Measurements from ENCODE around the gene PPT2. TPM values are rescaled to one million over a fixed set of nuclear protein-coding genes. Genes with fewer than 3 reads are reported as not detected.
A peak's percentile ranks its signal among the peaks of the same experiment; 100 is the strongest.

Gene PPT2
- total and polyA plus RNA-seq, 2 of the 13 experiments (the other 11 are each of a cell fraction or from before 2014, with no cell fraction given): 39.2 to 61.8 TPM

GRCh38 chr6:32195902-32196681 is 42.2 kb downstream of the PPT2 start (continued):
- TF ChIP-seq GLI4 (CRISPR knock-in tag; IDR thresholded peaks at IDR 0.05; ENCODE audit: borderline replicate concordance) (peak; percentile 88; the same call in 1 of the 2 replicates), ATM (IDR thresholded peaks at IDR 0.05; ENCODE audit: borderline replicate concordance) (no peak), MBNL3 (CRISPR knock-in tag; conservative IDR thresholded peaks at IDR 0.05) (no peak), STAG1 (CRISPR knock-in tag; IDR thresholded peaks at IDR 0.05) (no peak; the same call in 1 of the 2 replicates), CREBL2 (CRISPR knock-in tag; IDR thresholded peaks at IDR 0.05; ENCODE audit: borderline replicate concordance) (no peak; the same call in 1 of the 2 replicates), ZNF333 (CRISPR knock-in tag; IDR thresholded peaks at IDR 0.05; ENCODE audit: borderline replicate concordance) (no peak; the same call in 1 of the 2 replicates), ZNF7 (CRISPR knock-in tag; IDR thresholded peaks at IDR 0.05) (no peak), CSRNP1 (CRISPR knock-in tag; IDR thresholded peaks at IDR 0.05) (peak; percentile 0; the same call in 1 of the 2 replicates), TMF1 (CRISPR knock-in tag; IDR thresholded peaks at IDR 0.05; ENCODE audit: low read depth) (peak; percentile 56; the same call in 1 of the 2 replicates), PRMT3 (CRISPR knock-in tag; IDR thresholded peaks at IDR 0.05; ENCODE audit: borderline replicate concordance, low read depth) (no peak), DRAP1 (CRISPR knock-in tag; IDR thresholded peaks at IDR 0.05) (no peak), NFIB (CRISPR knock-in tag; IDR thresholded peaks at IDR 0.05; ENCODE audit: borderline replicate concordance) (no peak), ZNF878 (CRISPR knock-in tag; IDR thresholded peaks at IDR 0.05) (peak; percentile 91; the same call in 1 of the 2 replicates), RAD21 (CRISPR knock-in tag; IDR thresholded peaks at IDR 0.05) (peak; percentile 42; the same call in 1 of the 2 replicates), TARDBP (CRISPR knock-in tag; IDR thresholded peaks at IDR 0.05) (peak; percentile 23; the same call in 1 of the 2 replicates), SATB2 (CRISPR knock-in tag; IDR thresholded peaks at IDR 0.05) (no peak), ZNF550 (CRISPR knock-in tag; IDR thresholded peaks at IDR 0.05; ENCODE audit: borderline replicate concordance) (no peak), ZNF335 (CRISPR knock-in tag; IDR thresholded peaks at IDR 0.05) (peak; percentile 96), ARNT (IDR thresholded peaks at IDR 0.05) (no peak), ZNF639 (CRISPR knock-in tag; conservative IDR thresholded peaks at IDR 0.05) (peak; percentile 86), MXD4 (CRISPR knock-in tag; IDR thresholded peaks at IDR 0.05) (peak; percentile 91), ZNF382 (CRISPR knock-in tag; IDR thresholded peaks at IDR 0.05; ENCODE audit: borderline replicate concordance) (no peak), ZNF567 (CRISPR knock-in tag; IDR thresholded peaks at IDR 0.05; ENCODE audit: borderline replicate concordance) (no peak), ZNF101 (CRISPR knock-in tag; IDR thresholded peaks at IDR 0.05; ENCODE audit: borderline replicate concordance, low read depth) (no peak)
- TF ChIP-seq, protein P1, sequence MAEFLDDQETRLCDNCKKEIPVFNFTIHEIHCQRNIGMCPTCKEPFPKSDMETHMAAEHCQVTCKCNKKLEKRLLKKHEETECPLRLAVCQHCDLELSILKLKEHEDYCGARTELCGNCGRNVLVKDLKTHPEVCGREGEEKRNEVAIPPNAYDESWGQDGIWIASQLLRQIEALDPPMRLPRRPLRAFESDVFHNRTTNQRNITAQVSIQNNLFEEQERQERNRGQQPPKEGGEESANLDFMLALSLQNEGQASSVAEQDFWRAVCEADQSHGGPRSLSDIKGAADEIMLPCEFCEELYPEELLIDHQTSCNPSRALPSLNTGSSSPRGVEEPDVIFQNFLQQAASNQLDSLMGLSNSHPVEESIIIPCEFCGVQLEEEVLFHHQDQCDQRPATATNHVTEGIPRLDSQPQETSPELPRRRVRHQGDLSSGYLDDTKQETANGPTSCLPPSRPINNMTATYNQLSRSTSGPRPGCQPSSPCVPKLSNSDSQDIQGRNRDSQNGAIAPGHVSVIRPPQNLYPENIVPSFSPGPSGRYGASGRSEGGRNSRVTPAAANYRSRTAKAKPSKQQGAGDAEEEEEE (CRISPR knock-in tag; IDR thresholded peaks at IDR 0.05; ENCODE audit: borderline replicate concordance): 0 out of 2 replicates have a peak, but pooled peaks have one; percentile 76
